Measurements from ENCODE around the gene ZSWIM3. TPM values are rescaled to one million over a fixed set of nuclear protein-coding genes. Genes with fewer than 3 reads are reported as not detected.

Gene ZSWIM3
- total and polyA plus RNA-seq, 8 donors: 0.46 to 2.2 (median 1.3) TPM

DNA sequence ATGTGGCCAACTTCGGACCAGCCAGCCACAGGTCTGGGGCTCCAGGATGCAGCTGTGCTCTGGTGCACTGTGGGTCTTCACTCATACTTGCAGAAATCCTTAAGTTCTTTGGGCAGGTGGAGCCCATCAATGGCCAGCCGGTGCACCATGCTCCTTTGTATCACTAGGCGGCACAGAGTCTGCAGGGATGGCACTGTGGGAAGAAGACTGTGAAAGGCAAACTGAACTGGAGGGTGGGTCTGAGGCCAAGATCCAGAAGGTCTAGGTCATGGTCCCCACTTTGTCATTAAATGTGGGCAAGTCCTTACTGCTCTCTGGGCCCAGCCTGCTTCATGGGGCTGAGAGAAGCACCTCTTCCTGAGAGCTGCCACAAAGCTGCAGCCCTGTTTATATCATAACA is 31.3 kb downstream of the ZSWIM3 start:
- Histone ChIP-seq H3K9me3 (no peaks in the 10 kb centered on the region), H3K36me3 (peaks cover 0 to under 1% (median 0%) of the 10 kb centered on the region in 3 donors), H3K27me3 (no peaks in the 10 kb centered on the region), H3K4me1 (peaks cover 3 to 4% (median 4%) of the 10 kb centered on the region in 3 donors), H3K4me3 (no peak overlapping the region), H3K27ac (no peak overlapping the region)
- intact Hi-C loops (cut with DNase I): loop anchor here in 1 of 3 donors (5.0 kb wide), 1 partner anchor 79 kb away; no protein-coding TSS in a partner anchor
- DNase-seq: no peak
- no peak for ATAC-seq
- 83 to 88% methylated on average over 3 of the region's 3 CpGs for WGBS, 2 donors
- TF ChIP-seq CTCF (IDR thresholded peaks at IDR 0.05): no peak
- no peak for FAIRE-seq

DNA sequence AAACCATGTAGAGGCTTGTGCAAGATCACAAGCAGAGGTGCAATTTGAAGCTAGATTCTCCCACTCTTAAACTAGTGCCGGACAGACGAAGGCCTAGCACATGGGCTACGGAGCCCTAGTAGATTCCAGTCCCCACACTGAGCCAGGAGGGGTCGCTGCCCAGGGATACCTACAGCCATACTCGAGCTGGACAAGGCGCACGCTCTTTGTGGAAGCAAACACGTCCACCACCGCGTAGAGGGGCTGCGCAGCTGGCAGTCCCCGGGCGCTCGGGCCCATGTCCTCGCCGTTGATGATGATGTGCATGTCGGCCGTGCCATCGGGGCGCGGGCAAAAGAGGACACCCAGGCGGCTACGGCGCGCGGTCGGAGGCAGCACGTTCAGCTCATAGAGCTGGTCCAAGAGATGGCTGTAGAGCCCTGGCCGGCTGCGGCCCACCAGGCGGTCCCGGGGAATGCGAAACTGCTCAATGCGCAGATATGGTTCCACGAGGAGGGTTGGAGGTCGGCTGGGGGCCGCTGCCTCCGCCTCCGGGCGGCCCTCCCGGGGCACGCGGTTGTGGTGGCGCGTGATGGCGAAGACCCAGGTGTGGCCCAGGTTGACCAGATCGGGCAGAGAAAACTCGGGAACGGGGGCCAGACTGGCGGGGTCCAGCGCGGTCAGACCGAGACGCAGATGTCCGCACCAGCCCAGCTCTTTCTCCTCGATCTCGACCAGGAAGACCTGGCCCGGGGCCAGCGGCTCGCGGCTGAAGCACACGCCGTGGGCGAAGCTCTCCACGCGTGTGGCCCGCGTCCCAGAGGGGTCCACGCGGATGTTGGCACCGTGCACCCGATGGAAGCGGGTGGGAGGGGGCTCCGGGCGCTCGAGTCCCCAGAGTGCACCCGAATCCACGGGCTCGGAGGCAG is 32.9 kb downstream of the ZSWIM3 start:
- DNase-seq (peak; percentile 73 to 90 (median 84)), FAIRE-seq (no peak), ATAC-seq (peak; percentile 77 to 83 (median 80))
- peak overlapping the region; percentile 61 to 82 (median 75) for H3K27ac ChIP-seq
- H3K27me3 ChIP-seq: no peaks in the 10 kb centered on the region
- H3K4me1 ChIP-seq: peaks cover 3 to 4% (median 4%) of the 10 kb centered on the region in 3 donors
- no peaks in the 10 kb centered on the region for H3K36me3 ChIP-seq
- WGBS, 2 donors: 1 to 2% methylated on average over 77 to 79 of the region's 79 CpGs
- H3K9me3 ChIP-seq: no peaks in the 10 kb centered on the region
- intact Hi-C loops (cut with DNase I): no loop called here
- TF ChIP-seq CTCF (IDR thresholded peaks at IDR 0.05): peak; percentile 49 to 57 (median 52)
- H3K4me3 ChIP-seq: peak overlapping the region; percentile 65 to 93 (median 80)

- H3K27me3 ChIP-seq: no peaks in the 10 kb centered on the region
- FAIRE-seq (no peak), ATAC-seq (peak; percentile 87 to 89 (median 88)), DNase-seq (peak; percentile 88 to 96 (median 91))
- peak within 1 kb of the TSS; percentile 65 to 93 (median 80) for H3K4me3 ChIP-seq
- peaks cover 3 to 4% (median 4%) of the 10 kb centered on the region in 3 donors for H3K4me1 ChIP-seq
- H3K27ac ChIP-seq: peak within 1 kb of the TSS; percentile 61 to 82 (median 75)
- H3K9me3 ChIP-seq: no peaks in the 10 kb centered on the region
- TF ChIP-seq CTCF (IDR thresholded peaks at IDR 0.05): no peak
- WGBS, 2 donors: 1% methylated on average over 59 to 78 of the region's 78 CpGs
- intact Hi-C loops (cut with DNase I): no loop called here
- H3K36me3 ChIP-seq: no peaks in the 10 kb centered on the region
Observed at GRCh38 chr20:45890985-45891983, 33.9 kb downstream of the ZSWIM3 start, which contains the start of the genes CTSA and NEURL2. CTSA (plus strand) TSS chr20:45891335; CDS start chr20:45891569, 234 bp downstream. NEURL2 (minus strand) TSS chr20:45891208; CDS start chr20:45890991, 217 bp downstream.

- no peak overlapping the region for H3K27ac ChIP-seq
Observed at GRCh38 chr20:45892049-45892825, 34.8 kb downstream of the ZSWIM3 start.

More at GRCh38 chr20:45892049-45892825, 34.8 kb downstream of the ZSWIM3 start:
- intact Hi-C loops (cut with DNase I): no loop called here
- WGBS, 2 donors: 74 to 76% methylated on average over 9 of the region's 9 CpGs
- no peaks in the 10 kb centered on the region for H3K9me3 ChIP-seq
- H3K4me3 ChIP-seq: peak overlapping the region; percentile 65 to 93 (median 80)
- H3K4me1 ChIP-seq: peaks cover 3 to 4% (median 4%) of the 10 kb centered on the region in 3 donors
- no peak for TF ChIP-seq CTCF (IDR thresholded peaks at IDR 0.05)
- peak in 2 of 6 donors; percentile 31 to 52 for DNase-seq
- no peak for FAIRE-seq
- H3K27me3 ChIP-seq: no peaks in the 10 kb centered on the region
- H3K36me3 ChIP-seq: no peaks in the 10 kb centered on the region
- ATAC-seq: peak in 2 of 4 donors; percentile 26 to 40
